Measurements from ENCODE around the gene PLCD1. TPM values are rescaled to one million over a fixed set of nuclear protein-coding genes. Genes with fewer than 3 reads are reported as not detected.
A peak's percentile ranks its signal among the peaks of the same experiment; 100 is the strongest.

Gene PLCD1
- total RNA-seq, 1 donor from 2014 or later: 6.5 TPM

- Mint-ChIP-seq H3K27me3 (no peaks in the 10 kb centered on the region), H3K4me1 (peaks cover 6% of the 10 kb centered on the region), H3K27ac (no peak overlapping the region), H3K9me3 (no peaks in the 10 kb centered on the region), H3K4me3 (no peak overlapping the region), H3K36me3 (ENCODE audit: low read depth) (peaks cover 31% of the 10 kb centered on the region)
- POLR2A ChIA-PET: no interaction called here
- DNase-seq: no peak
- no peak for TF ChIP-seq CTCF (IDR thresholded peaks at IDR 0.05)
- ATAC-seq (ENCODE audit: low read depth): no peak
- CTCF ChIA-PET: interaction anchor here (1.0 kb wide), 1 partner anchor 475 kb away, joined by 5 read pairs; no protein-coding TSS in a partner anchor
- intact Hi-C loops (cut with micrococcal nuclease): no loop called here
Observed at GRCh38 chr3:38005076-38006020, 24.1 kb downstream of the PLCD1 start.

GRCh38 chr3:38004415-38005075 is 24.9 kb downstream of the PLCD1 start:
- Mint-ChIP-seq H3K4me1 (peaks cover 4% of the 10 kb centered on the region), H3K27me3 (no peaks in the 10 kb centered on the region), H3K9me3 (no peaks in the 10 kb centered on the region), H3K4me3 (no peak overlapping the region), H3K36me3 (ENCODE audit: low read depth) (peaks cover 31% of the 10 kb centered on the region), H3K27ac (peak overlapping the region; percentile 10)
- CTCF ChIA-PET: interaction anchor here (1.0 to 4.0 kb wide), 4 partner anchors 30 to 476 kb away, joined by 3 to 25 read pairs (median 6); partner anchors contain the start of gene DLEC1
- peak; percentile 73 for ATAC-seq (ENCODE audit: low read depth)
- POLR2A ChIA-PET: no interaction called here
- no peak for TF ChIP-seq CTCF (IDR thresholded peaks at IDR 0.05)
- intact Hi-C loops (cut with micrococcal nuclease): loop anchor here (1.0 kb wide), 2 partner anchors 36 to 476 kb away; no protein-coding TSS in a partner anchor
- DNase-seq: no peak

GRCh38 chr3:38003817-38004414 is 25.5 kb downstream of the PLCD1 start:
- Mint-ChIP-seq H3K9me3 (no peaks in the 10 kb centered on the region), H3K4me1 (peaks cover 8% of the 10 kb centered on the region), H3K27ac (no peak overlapping the region), H3K36me3 (ENCODE audit: low read depth) (peaks cover 31% of the 10 kb centered on the region), H3K27me3 (no peaks in the 10 kb centered on the region), H3K4me3 (no peak overlapping the region)
- intact Hi-C loops (cut with micrococcal nuclease): loop anchor here (1.0 kb wide), 3 partner anchors 30 to 476 kb away; no protein-coding TSS in a partner anchor
- no peak for ATAC-seq (ENCODE audit: low read depth)
- no peak for TF ChIP-seq CTCF (IDR thresholded peaks at IDR 0.05)
- DNase-seq: no peak
- POLR2A ChIA-PET: no interaction called here
- CTCF ChIA-PET: interaction anchor here (0.8 to 4.0 kb wide), 4 partner anchors 30 to 149 kb away, joined by 3 to 25 read pairs (median 4); partner anchors contain the start of gene DLEC1

GRCh38 chr3:38003371-38003816 is 26.0 kb downstream of the PLCD1 start:
- H3K27ac Mint-ChIP-seq: no peak overlapping the region
- DNase-seq (peak; percentile 44), ATAC-seq (ENCODE audit: low read depth) (peak; percentile 39)
- intact Hi-C loops (cut with micrococcal nuclease): loop anchor here (1.0 kb wide), 1 partner anchor 29 kb away; no protein-coding TSS in a partner anchor
- peaks cover 12% of the 10 kb centered on the region for H3K4me1 Mint-ChIP-seq
- POLR2A ChIA-PET: no interaction called here
- no peaks in the 10 kb centered on the region for H3K27me3 Mint-ChIP-seq
- H3K9me3 Mint-ChIP-seq: no peaks in the 10 kb centered on the region
- H3K4me3 Mint-ChIP-seq: no peak overlapping the region
- CTCF ChIA-PET: interaction anchor here (0.8 to 4.0 kb wide), 4 partner anchors 29 to 148 kb away, joined by 3 to 25 read pairs (median 4); partner anchors contain the start of gene DLEC1
- peaks cover 31% of the 10 kb centered on the region for H3K36me3 Mint-ChIP-seq (ENCODE audit: low read depth)
- no peak for TF ChIP-seq CTCF (IDR thresholded peaks at IDR 0.05)

Measured in activated B cell treated with CpG ODN at 0.5 μM for 24 hours (primary cell).